Endothelial cell of umbilical vein (primary cell): ENCODE results near the gene OXTR. TPM values are rescaled to one million over a fixed set of nuclear protein-coding genes. Genes with fewer than 3 reads are reported as not detected.

ENCODE experiments used
- BruUV-seq: library from RNA; stranded (reverse); fragments of 400-500 nt; replicated peaks from 2 replicates; lab custom pipeline; 2021; lab: Mats Ljungman, UMichigan
- CTCF ChIA-PET: fragments of 300-600, 350-600 bp; sonication (Branson Sonifier 250); formaldehyde crosslinking; loops from one replicate; lab custom pipeline; 2021; ENCODE audit warnings: antibody characterized with exemption, inconsistent platforms; lab: Charles Lee
- POLR2A ChIA-PET: fragments of 300-600, 350-600 bp; sonication (Branson Sonifier 250); formaldehyde crosslinking; loops from one replicate; lab custom pipeline; 2021; ENCODE audit warnings: antibody characterized with exemption, inconsistent platforms; lab: Charles Lee
- DNase-seq: peaks from one replicate; pipeline ENCODE4 v3.0.0-alpha.2; 2011; ENCODE audit warnings: low read depth, low spot score
- FAIRE-seq: peaks from 2 replicates; lab custom pipeline; 2011; peaks lifted over from hg19 to GRCh38; lab: Jason Lieb, UNC
- H2AFZ ChIP-seq: 2 replicates; pipeline ENCODE4 v1.6.0; 2012; ENCODE audit warnings: low read depth, low read length, control low read depth, inconsistent platforms
- H3K27ac ChIP-seq: 2 replicates; pipeline ENCODE4 v1.5.1; 2011; ENCODE audit warnings: low read depth, mild to moderate bottlenecking, control low read depth, low read length, moderate library complexity; ENCODE audit not compliant: insufficient read depth
- H3K27me3 ChIP-seq, 2 experiments: 2 replicates each; pipeline versions ENCODE4 v1.6.0 to v1.6.1; 2011; ENCODE audit warnings: low read length in 2 of 2, mixed read lengths in 1 of 2; ENCODE audit not compliant: control insufficient read depth in 2 of 2, insufficient read depth in 2 of 2
- H3K36me3 ChIP-seq, 2 experiments: 2 replicates in 1 of 2; 3 replicates in 1 of 2; pipeline ENCODE4 v1.5.1; 2011; ENCODE audit warnings: low read length in 2 of 2, mild to moderate bottlenecking in 1 of 2, moderate library complexity in 1 of 2; ENCODE audit not compliant: control insufficient read depth in 2 of 2, insufficient read depth in 2 of 2; ENCODE audit errors: extremely low read depth in 1 of 2
- H3K4me1 ChIP-seq: 3 replicates; pipeline ENCODE4 v1.5.1; 2011; ENCODE audit warnings: mild to moderate bottlenecking, low read length; ENCODE audit not compliant: control insufficient read depth, insufficient read depth; ENCODE audit errors: extremely low read depth
- H3K4me2 ChIP-seq: 2 replicates; pipeline ENCODE4 v1.6.1; 2011; ENCODE audit warnings: low read length, control low read depth, mixed read lengths; ENCODE audit not compliant: insufficient read depth
- H3K4me3 ChIP-seq, 3 experiments: fragments of 200-600 bp in 1 of 3; sonication (generic), shearing (Covaris generic) in 1 of 3; replicated peaks in 1 of 3; 2 replicates each; pipeline ENCODE4 v1.5.1; 2011 to 2016; ENCODE audit warnings: control low read depth in 3 of 3, low read length in 3 of 3, mild to moderate bottlenecking in 2 of 3, inconsistent platforms in 1 of 3, low read depth in 1 of 3, moderate library complexity in 1 of 3; ENCODE audit not compliant: insufficient read depth in 1 of 3
- H3K79me2 ChIP-seq: 2 replicates; pipeline ENCODE4 v1.6.0; 2012; ENCODE audit warnings: low read length, inconsistent platforms; ENCODE audit not compliant: control insufficient read depth, insufficient read depth
- H3K9ac ChIP-seq: replicated peaks from 2 replicates; pipeline ENCODE3; 2011; ENCODE audit warnings: low read length, control low read depth; ENCODE audit not compliant: insufficient read depth; ENCODE audit errors: extremely low read depth
- H3K9me1 ChIP-seq: replicated peaks from 3 replicates; pipeline ENCODE4 v1.6.0; 2011; ENCODE audit warnings: mild to moderate bottlenecking, low read length; ENCODE audit not compliant: control insufficient read depth, insufficient read depth; ENCODE audit errors: extremely low read depth
- H3K9me3 ChIP-seq: replicated peaks from 2 replicates; pipeline ENCODE4 v1.5.1; 2012; ENCODE audit warnings: low read length, inconsistent platforms; ENCODE audit not compliant: control insufficient read depth, insufficient read depth
- H4K20me1 ChIP-seq: replicated peaks from 2 replicates; pipeline ENCODE3; 2011; ENCODE audit warnings: mild to moderate bottlenecking, low read length; ENCODE audit not compliant: control insufficient read depth, insufficient read depth; ENCODE audit errors: extremely low read depth
- EZH2 ChIP-seq: IDR thresholded peaks from 2 replicates; pipeline ENCODE4 v1.6.1; 2012; ENCODE audit warnings: borderline replicate concordance, low read depth, mild to moderate bottlenecking, moderate library complexity, low read length, inconsistent platforms; ENCODE audit not compliant: severe bottlenecking
- FOS ChIP-seq: IDR thresholded peaks from 2 replicates; pipeline ENCODE4 v1.6.1; 2011; ENCODE audit warnings: mild to moderate bottlenecking, low read length, moderate library complexity, borderline replicate concordance; ENCODE audit not compliant: insufficient read depth
- GATA2 ChIP-seq: IDR thresholded peaks from 2 replicates; pipeline ENCODE4 v1.7.0; 2011; ENCODE audit warnings: low read depth, mild to moderate bottlenecking, moderate library complexity, mixed read lengths, low read length; ENCODE audit not compliant: insufficient read length, insufficient read depth
- JUN ChIP-seq: IDR thresholded peaks from 2 replicates; pipeline ENCODE4 v1.6.1; 2011; ENCODE audit warnings: borderline replicate concordance, low read depth; ENCODE audit not compliant: insufficient read length, insufficient read depth
- MYC ChIP-seq: IDR thresholded peaks from one replicate; pipeline ENCODE4 v1.6.1; 2011; ENCODE audit warnings: mild to moderate bottlenecking, low read depth, low read length
- POLR2A ChIP-seq: IDR thresholded peaks from 2 replicates; pipeline ENCODE4 v1.6.1; 2012; ENCODE audit warnings: low read depth, mild to moderate bottlenecking, control low read depth, low read length
- POLR2AphosphoS5 ChIP-seq: IDR thresholded peaks from 2 replicates; pipeline ENCODE4 v1.6.1; 2012; ENCODE audit warnings: low read depth, mild to moderate bottlenecking, control low read depth, low read length, moderate library complexity; ENCODE audit not compliant: insufficient read depth
- dilution Hi-C: fragments of 300-500 bp; cut with MboI; formaldehyde crosslinking; loops from one replicate; pipeline ENCODE4 v1.15.0; 2019; ENCODE audit warnings: low sequenced_read_pairs; ENCODE audit not compliant: extremely low pct_ligation_motif_present
- intact Hi-C: fragments of 100-400 bp; cut with micrococcal nuclease; formaldehyde crosslinking; loops from one replicate; pipeline ENCODE4 v1.10.0; 2022
- polyA plus RNA-seq, 4 experiments: library from polyadenylated mRNA; depleted of rRNA in 3 of 4; stranded (reverse) in 3 of 4; unstranded in 1 of 4; fragments of >200 nt; gene quantifications; 2 replicates each; pipeline versions ENCODE4 v1.2.1 to v1.2.3, GENCODE V29; 2011 to 2012; ENCODE audit warnings: missing spikeins in 1 of 4
- total RNA-seq: library from RNA; stranded (reverse); gene quantifications from 2 replicates; pipeline ENCODE4 v1.2.3, GENCODE V29; 2021
- TF ChIP-seq, protein P1 (sequence below): IDR thresholded peaks from 2 replicates; pipeline ENCODE4 v1.6.1; 2011; ENCODE audit not compliant: insufficient read depth, insufficient read length
- TF ChIP-seq, protein P2 (sequence below), 2 donors: IDR thresholded peaks; 1 replicate in 1 of 2; 2 replicates in 1 of 2; pipeline ENCODE4 v1.5.1; 2011; ENCODE audit warnings: low read length in 2 of 2, mild to moderate bottlenecking in 2 of 2, moderate library complexity in 2 of 2, control low read depth in 1 of 2, inconsistent platforms in 1 of 2, low read depth in 1 of 2; ENCODE audit not compliant: insufficient read depth in 1 of 2; ENCODE audit errors: extremely low read depth in 1 of 2

Gene OXTR
- total and polyA plus RNA-seq, 2 donors (not counting 3 experiments of a cell fraction or from before 2014, with no cell fraction given) = 0.12 to 0.40 TPM

DNA sequence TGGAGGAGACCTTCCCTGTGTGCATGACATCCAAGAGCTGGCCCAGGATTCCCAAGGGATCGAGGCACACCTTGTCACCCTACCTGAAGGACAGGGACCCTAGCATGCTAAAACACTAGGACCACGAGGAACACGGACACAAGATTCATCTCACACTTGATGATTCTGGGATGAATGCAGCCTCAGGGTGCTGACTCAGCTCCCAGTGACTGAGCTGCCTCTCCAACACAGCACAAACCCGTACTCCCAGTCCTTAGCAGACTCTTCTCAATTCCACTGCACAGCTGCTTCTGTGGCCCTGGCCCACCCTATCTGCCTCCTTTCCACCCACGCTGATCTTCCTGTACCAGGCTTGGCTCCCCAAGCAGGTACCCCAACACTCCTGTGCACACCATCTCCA, 9.1 kb upstream of the OXTR start:
- DNase-seq = no peak
- FAIRE-seq = no peak
- no TSS peak for BruUV-seq

More for the DNA sequence above, 9.1 kb upstream of the OXTR start:
- no peak overlapping the region for H3K4me2 ChIP-seq
- H3K4me1 ChIP-seq = no peaks in the 10 kb centered on the region
- no peak for TF ChIP-seq POLR2AphosphoS5
- no peak for TF ChIP-seq FOS
- no peak for TF ChIP-seq JUN
- no peak for TF ChIP-seq EZH2
- TF ChIP-seq, protein P1, sequence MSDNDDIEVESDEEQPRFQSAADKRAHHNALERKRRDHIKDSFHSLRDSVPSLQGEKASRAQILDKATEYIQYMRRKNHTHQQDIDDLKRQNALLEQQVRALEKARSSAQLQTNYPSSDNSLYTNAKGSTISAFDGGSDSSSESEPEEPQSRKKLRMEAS = no peak
- TF ChIP-seq MYC = no peak
- TF ChIP-seq, protein P2, sequence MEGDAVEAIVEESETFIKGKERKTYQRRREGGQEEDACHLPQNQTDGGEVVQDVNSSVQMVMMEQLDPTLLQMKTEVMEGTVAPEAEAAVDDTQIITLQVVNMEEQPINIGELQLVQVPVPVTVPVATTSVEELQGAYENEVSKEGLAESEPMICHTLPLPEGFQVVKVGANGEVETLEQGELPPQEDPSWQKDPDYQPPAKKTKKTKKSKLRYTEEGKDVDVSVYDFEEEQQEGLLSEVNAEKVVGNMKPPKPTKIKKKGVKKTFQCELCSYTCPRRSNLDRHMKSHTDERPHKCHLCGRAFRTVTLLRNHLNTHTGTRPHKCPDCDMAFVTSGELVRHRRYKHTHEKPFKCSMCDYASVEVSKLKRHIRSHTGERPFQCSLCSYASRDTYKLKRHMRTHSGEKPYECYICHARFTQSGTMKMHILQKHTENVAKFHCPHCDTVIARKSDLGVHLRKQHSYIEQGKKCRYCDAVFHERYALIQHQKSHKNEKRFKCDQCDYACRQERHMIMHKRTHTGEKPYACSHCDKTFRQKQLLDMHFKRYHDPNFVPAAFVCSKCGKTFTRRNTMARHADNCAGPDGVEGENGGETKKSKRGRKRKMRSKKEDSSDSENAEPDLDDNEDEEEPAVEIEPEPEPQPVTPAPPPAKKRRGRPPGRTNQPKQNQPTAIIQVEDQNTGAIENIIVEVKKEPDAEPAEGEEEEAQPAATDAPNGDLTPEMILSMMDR (IDR thresholded peaks at IDR 0.05; ENCODE audit: extremely low read depth in 1 of 2, insufficient read depth in 1 of 2, low read depth in 1 of 2, low read length in 2 of 2) = no peak
- no peak for TF ChIP-seq POLR2A
- no peak for TF ChIP-seq GATA2
- intact Hi-C loops = no loop called here
- dilution Hi-C loops = no loop called here
- CTCF ChIA-PET = interaction anchor here (2.9 kb wide), 1 partner anchor 9 kb away, joined by 22 read pairs; the partner anchor contains the start of gene OXTR
- peaks cover 0 to 3% of the 10 kb centered on the region in 2 experiments for H3K27me3 ChIP-seq
- H3K9ac ChIP-seq = no peak overlapping the region
- no peaks in the 10 kb centered on the region for H4K20me1 ChIP-seq
- no peak overlapping the region for H3K27ac ChIP-seq
- no peaks in the 10 kb centered on the region for H3K9me1 ChIP-seq
- H3K36me3 ChIP-seq = no peaks in the 10 kb centered on the region
- no peak overlapping the region for H2AFZ ChIP-seq
- no peaks in the 10 kb centered on the region for H3K9me3 ChIP-seq
- no peak overlapping the region for H3K4me3 ChIP-seq
- POLR2A ChIA-PET = no interaction called here
- no peaks in the 10 kb centered on the region for H3K79me2 ChIP-seq
